ENCODE results near the gene HOXD13.

DNA sequence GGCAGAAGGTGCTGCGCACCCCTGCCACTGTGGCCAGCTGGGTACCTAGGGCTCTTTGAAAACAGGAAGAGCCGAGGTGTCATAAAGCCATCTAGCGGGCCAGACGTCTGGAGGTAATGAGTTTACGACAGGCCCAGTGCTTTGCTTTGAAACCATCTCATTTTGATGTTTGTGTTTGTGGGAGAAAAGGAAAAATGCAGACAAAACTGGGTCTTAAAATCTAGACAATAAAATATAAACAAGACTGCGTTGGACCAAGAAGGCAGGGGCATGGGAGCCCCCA, 33.2 kb downstream of the HOXD13 start:
- TF ChIP-seq JUN (IDR thresholded peaks at IDR 0.05) (no peak), NR3C1 (IDR thresholded peaks at IDR 0.05) (no peak), POLR2A (IDR thresholded peaks at IDR 0.05; ENCODE audit: low read length) (no peak), MAZ (IDR thresholded peaks at IDR 0.05; ENCODE audit: borderline replicate concordance, low read depth, low read length) (no peak), CHD2 (IDR thresholded peaks at IDR 0.05; ENCODE audit: low read length, partially characterized antibody) (no peak), RCOR1 (IDR thresholded peaks at IDR 0.05; ENCODE audit: low read depth, low read length) (no peak), EHMT2 (IDR thresholded peaks at IDR 0.05; ENCODE audit: low read depth) (no peak), HDAC2 (IDR thresholded peaks at IDR 0.05) (no peak), SREBF2 (IDR thresholded peaks at IDR 0.05) (no peak)
- TF ChIP-seq, protein P1, sequence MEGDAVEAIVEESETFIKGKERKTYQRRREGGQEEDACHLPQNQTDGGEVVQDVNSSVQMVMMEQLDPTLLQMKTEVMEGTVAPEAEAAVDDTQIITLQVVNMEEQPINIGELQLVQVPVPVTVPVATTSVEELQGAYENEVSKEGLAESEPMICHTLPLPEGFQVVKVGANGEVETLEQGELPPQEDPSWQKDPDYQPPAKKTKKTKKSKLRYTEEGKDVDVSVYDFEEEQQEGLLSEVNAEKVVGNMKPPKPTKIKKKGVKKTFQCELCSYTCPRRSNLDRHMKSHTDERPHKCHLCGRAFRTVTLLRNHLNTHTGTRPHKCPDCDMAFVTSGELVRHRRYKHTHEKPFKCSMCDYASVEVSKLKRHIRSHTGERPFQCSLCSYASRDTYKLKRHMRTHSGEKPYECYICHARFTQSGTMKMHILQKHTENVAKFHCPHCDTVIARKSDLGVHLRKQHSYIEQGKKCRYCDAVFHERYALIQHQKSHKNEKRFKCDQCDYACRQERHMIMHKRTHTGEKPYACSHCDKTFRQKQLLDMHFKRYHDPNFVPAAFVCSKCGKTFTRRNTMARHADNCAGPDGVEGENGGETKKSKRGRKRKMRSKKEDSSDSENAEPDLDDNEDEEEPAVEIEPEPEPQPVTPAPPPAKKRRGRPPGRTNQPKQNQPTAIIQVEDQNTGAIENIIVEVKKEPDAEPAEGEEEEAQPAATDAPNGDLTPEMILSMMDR (IDR thresholded peaks at IDR 0.05), result no peak
- TF ChIP-seq, protein P2, sequence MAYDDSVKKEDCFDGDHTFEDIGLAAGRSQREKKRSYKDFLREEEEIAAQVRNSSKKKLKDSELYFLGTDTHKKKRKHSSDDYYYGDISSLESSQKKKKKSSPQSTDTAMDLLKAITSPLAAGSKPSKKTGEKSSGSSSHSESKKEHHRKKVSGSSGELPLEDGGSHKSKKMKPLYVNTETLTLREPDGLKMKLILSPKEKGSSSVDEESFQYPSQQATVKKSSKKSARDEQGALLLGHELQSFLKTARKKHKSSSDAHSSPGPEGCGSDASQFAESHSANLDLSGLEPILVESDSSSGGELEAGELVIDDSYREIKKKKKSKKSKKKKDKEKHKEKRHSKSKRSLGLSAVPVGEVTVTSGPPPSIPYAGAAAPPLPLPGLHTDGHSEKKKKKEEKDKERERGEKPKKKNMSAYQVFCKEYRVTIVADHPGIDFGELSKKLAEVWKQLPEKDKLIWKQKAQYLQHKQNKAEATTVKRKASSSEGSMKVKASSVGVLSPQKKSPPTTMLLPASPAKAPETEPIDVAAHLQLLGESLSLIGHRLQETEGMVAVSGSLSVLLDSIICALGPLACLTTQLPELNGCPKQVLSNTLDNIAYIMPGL (CRISPR knock-in tag; IDR thresholded peaks at IDR 0.05; ENCODE audit: borderline replicate concordance), result no peak

All from A549 (cell line).